K562 (cell line): ENCODE data around the gene PCDH9. TPM values are rescaled to one million over a fixed set of nuclear protein-coding genes. Genes with fewer than 3 reads are reported as not detected.

Experiments used
- ARID4B ChIP-seq: sonication (generic); formaldehyde crosslinking; IDR thresholded peaks from 2 replicates; pipeline ENCODE4 v1.8.0; 2022; ENCODE audit warnings: mild to moderate bottlenecking, missing genetic modification reagents
- CBX8 ChIP-seq: fragments of 200-600 bp; sonication (generic); IDR thresholded peaks from 2 replicates; pipeline ENCODE4 v1.6.1; 2012; ENCODE audit warnings: borderline replicate concordance, mixed run types, low read depth, mild to moderate bottlenecking, moderate library complexity, mixed read lengths, low read length, control low read depth, inconsistent platforms; ENCODE audit not compliant: poor library complexity, severe bottlenecking; ENCODE audit errors: extremely low read depth
- CTCF ChIP-seq, 3 experiments: IDR thresholded peaks in 2 of 3; conservative IDR thresholded peaks in 1 of 3; 2 replicates each; pipeline ENCODE4 v1.5.1; 2011 to 2012; ENCODE audit warnings: low read length in 3 of 3, mild to moderate bottlenecking in 3 of 3, control low read depth in 2 of 3, improper control_type of control experiment in 1 of 3, inconsistent platforms in 1 of 3, low read depth in 1 of 3, mixed read lengths in 1 of 3, moderate library complexity in 1 of 3; ENCODE audit not compliant: insufficient read depth in 2 of 3
- DEAF1 ChIP-seq: fragments of 450-650 bp; formaldehyde crosslinking; IDR thresholded peaks from 2 replicates; pipeline ENCODE4 v1.4.0; 2020; ENCODE audit warnings: mild to moderate bottlenecking, moderate library complexity
- HMG20B ChIP-seq: fragments of 250-450 bp; sonication (Bioruptor Pico); IDR thresholded peaks from 2 replicates; pipeline ENCODE4 v1.5.0; 2021; ENCODE audit warnings: mild to moderate bottlenecking
- HOMEZ ChIP-seq: fragments of 250-450 bp; sonication (Bioruptor Pico); IDR thresholded peaks from 2 replicates; pipeline ENCODE4 v1.4.0; 2020; ENCODE audit warnings: mild to moderate bottlenecking, moderate library complexity
- JUND ChIP-seq, 2 experiments: IDR thresholded peaks; 2 replicates in 1 of 2; 3 replicates in 1 of 2; pipeline ENCODE4 v1.6.1; 2011; ENCODE audit warnings: borderline replicate concordance in 2 of 2, low read depth in 2 of 2, low read length in 2 of 2, improper control_type of control experiment in 1 of 2, missing biosample characterization in 1 of 2, missing genetic modification characterization in 1 of 2, missing genetic modification reagents in 1 of 2
- NONO ChIP-seq, 2 experiments: fragments of 200-400 bp in 1 of 2; fragments of 450-650 bp in 1 of 2; formaldehyde crosslinking in 1 of 2; IDR thresholded peaks; 2 replicates each; pipeline ENCODE4 v1.6.1; 2017; ENCODE audit warnings: low read depth in 2 of 2, mild to moderate bottlenecking in 2 of 2, moderate library complexity in 2 of 2, low read length in 1 of 2
- SMARCA4 ChIP-seq: fragments of 450-650 bp; IDR thresholded peaks from 2 replicates; pipeline ENCODE4 v1.6.1; 2016
- SREBF2 ChIP-seq: sonication (generic); formaldehyde crosslinking; IDR thresholded peaks from 2 replicates; pipeline ENCODE4 v1.4.0; 2020; ENCODE audit warnings: mild to moderate bottlenecking, missing genetic modification reagents
- TAL1 ChIP-seq: fragments of 450-650 bp; IDR thresholded peaks from 2 replicates; pipeline ENCODE4 v1.6.1; 2016; ENCODE audit warnings: mild to moderate bottlenecking
- polyA plus RNA-seq, 8 experiments: library from polyadenylated mRNA; depleted of rRNA in 4 of 8; stranded (reverse) in 5 of 8; unstranded in 3 of 8; fragments of >200 nt; fragmentation: Nextera tagmentation in 2 of 8; fragmentation: Illumina TruSeq in 1 of 8; extraction: Ambion mirVana in 2 of 8; extraction: Trizol in 1 of 8; gene quantifications; 2 replicates each; pipeline versions ENCODE4 v1.2.1 to v1.2.3, GENCODE V29; 2011 to 2014; ENCODE audit warnings: inconsistent platforms in 1 of 8, missing spikeins in 1 of 8
- total RNA-seq, 7 experiments: library from RNA; depleted of rRNA in 6 of 7; stranded (reverse); fragments of >200 nt in 6 of 7; fragmentation: Illumina TruSeq in 2 of 7; extraction: Trizol in 2 of 7; gene quantifications; 2 replicates each; pipeline versions ENCODE4 v1.2.1 to v1.2.3, GENCODE V29; 2011 to 2021; ENCODE audit warnings: low replicate concordance in 1 of 7
- TF ChIP-seq, protein P1 (sequence below): fragments of 450-650 bp; formaldehyde crosslinking; IDR thresholded peaks from 2 replicates; pipeline ENCODE4 v1.4.0; 2022; ENCODE audit warnings: mild to moderate bottlenecking, moderate library complexity

Gene PCDH9
- total and polyA plus RNA-seq, 9 of the 15 experiments (the other 6 are each of a cell fraction or from before 2014, with no cell fraction given), result 1.1 to 6.7 (median 4.9) TPM

- TF ChIP-seq ARID4B (CRISPR knock-in tag) (no peak), JUND (IDR thresholded peaks at IDR 0.05; ENCODE audit: borderline replicate concordance, low read depth, low read length) (no peak), JUND (tag; IDR thresholded peaks at IDR 0.05; ENCODE audit: borderline replicate concordance, low read depth, low read length) (peak; percentile 44; the same call in 1 of the 3 replicates), TAL1 (peak; percentile 16; the same call in 1 of the 2 replicates), SREBF2 (no peak), HOMEZ (CRISPR knock-in tag) (no peak), HMG20B (CRISPR knock-in tag) (no peak), CBX8 (no peak), NONO (IDR thresholded peaks at IDR 0.05; ENCODE audit: low read depth in 2 of 2, low read length in 1 of 2) (no peak), SMARCA4 (no peak; the same call in 1 of the 2 replicates), DEAF1 (CRISPR knock-in tag) (no peak), CTCF (IDR thresholded peaks at IDR 0.05 in 2 of 3, conservative IDR thresholded peaks at IDR 0.05 in 1 of 3; ENCODE audit: insufficient read depth in 2 of 3, low read depth in 1 of 3, low read length in 3 of 3) (no peak)
- TF ChIP-seq, protein P1, sequence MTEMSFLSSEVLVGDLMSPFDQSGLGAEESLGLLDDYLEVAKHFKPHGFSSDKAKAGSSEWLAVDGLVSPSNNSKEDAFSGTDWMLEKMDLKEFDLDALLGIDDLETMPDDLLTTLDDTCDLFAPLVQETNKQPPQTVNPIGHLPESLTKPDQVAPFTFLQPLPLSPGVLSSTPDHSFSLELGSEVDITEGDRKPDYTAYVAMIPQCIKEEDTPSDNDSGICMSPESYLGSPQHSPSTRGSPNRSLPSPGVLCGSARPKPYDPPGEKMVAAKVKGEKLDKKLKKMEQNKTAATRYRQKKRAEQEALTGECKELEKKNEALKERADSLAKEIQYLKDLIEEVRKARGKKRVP (CRISPR knock-in tag), result no peak
These were observed 395.0 kb downstream of the PCDH9 start (continued) for GRCh38 chr13:66835040-66835628.
